LNCaP clone FGC (cell line): ENCODE measurements around the gene TRAF1.

Experiments
- DNase-seq: peaks from one replicate; pipeline ENCODE4 v3.0.0-alpha.2; 2011; ENCODE audit warnings: low read depth
- H3K4me3 ChIP-seq: 2 replicates; pipeline ENCODE4 v1.5.1; 2011; ENCODE audit warnings: mild to moderate bottlenecking, low read depth, low read length, control low read depth
- TF ChIP-seq, protein P1 (sequence below): IDR thresholded peaks from 2 replicates; pipeline ENCODE4 v1.5.1; 2012; ENCODE audit warnings: mild to moderate bottlenecking; ENCODE audit not compliant: control insufficient read depth, insufficient read depth; ENCODE audit errors: extremely low read depth

Gene TRAF1

DNA sequence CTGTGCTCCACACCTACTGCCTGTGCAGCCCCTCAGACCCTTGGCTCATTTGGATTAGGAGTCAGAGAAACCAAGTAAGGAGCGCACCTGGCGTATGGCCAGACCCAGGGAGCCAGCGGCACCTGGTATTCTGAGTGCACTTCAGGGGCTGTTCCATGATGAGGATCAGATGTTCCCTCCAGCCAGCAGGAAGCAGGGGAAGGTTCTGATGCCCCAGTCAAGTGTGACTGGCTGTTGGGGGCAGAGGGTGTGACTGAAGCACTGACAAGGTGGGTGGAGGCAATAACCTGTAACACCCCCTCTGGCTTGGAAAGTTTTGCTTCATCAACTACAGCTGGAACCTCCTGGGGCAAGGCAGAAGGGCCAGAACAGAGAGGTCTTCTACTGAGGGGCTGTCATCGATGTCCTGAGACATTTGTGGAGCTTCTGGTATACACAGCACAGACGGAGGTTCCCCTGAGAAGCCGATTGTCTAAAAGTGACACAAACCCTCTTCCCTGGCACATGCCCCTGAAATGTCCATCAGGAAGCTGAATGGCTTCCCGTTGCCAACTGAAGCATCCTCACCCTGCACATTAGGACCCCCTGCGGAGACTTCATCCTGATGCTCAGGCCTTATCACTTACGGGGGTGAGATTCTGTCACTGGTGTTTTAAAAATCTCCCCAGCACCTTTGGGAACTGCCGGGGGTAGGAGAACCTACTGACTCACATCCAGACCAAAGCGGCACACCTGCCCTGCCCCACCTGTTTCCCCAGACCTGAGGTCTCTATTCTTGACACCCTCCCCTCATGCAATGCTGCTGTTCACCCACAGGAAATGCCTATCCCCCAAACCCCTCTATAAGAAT lies 21.1 kb downstream of the TRAF1 start:
- TF ChIP-seq, protein P1, sequence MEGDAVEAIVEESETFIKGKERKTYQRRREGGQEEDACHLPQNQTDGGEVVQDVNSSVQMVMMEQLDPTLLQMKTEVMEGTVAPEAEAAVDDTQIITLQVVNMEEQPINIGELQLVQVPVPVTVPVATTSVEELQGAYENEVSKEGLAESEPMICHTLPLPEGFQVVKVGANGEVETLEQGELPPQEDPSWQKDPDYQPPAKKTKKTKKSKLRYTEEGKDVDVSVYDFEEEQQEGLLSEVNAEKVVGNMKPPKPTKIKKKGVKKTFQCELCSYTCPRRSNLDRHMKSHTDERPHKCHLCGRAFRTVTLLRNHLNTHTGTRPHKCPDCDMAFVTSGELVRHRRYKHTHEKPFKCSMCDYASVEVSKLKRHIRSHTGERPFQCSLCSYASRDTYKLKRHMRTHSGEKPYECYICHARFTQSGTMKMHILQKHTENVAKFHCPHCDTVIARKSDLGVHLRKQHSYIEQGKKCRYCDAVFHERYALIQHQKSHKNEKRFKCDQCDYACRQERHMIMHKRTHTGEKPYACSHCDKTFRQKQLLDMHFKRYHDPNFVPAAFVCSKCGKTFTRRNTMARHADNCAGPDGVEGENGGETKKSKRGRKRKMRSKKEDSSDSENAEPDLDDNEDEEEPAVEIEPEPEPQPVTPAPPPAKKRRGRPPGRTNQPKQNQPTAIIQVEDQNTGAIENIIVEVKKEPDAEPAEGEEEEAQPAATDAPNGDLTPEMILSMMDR = no peak
- no peak for DNase-seq
- no peak overlapping the region for H3K4me3 ChIP-seq

DNA sequence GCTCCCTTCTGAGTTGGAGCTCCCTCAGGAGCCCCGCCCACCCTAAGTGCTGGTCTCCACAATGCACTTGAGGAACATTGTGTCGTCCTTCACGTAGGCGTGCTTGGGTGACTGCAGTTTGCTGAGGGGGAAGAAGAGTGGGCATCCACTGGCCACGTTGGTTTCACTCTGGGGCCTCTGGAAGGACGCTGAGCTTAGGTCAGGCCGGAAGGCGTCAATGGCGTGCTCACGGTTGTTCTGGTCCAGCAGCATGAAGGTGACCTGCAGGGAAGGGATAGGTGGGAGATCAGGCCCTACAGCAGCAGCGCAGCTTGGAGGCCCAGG lies 21.7 kb downstream of the TRAF1 start:
- TF ChIP-seq, protein P1 = no peak
- no peak for DNase-seq
- no peak overlapping the region for H3K4me3 ChIP-seq

DNA sequence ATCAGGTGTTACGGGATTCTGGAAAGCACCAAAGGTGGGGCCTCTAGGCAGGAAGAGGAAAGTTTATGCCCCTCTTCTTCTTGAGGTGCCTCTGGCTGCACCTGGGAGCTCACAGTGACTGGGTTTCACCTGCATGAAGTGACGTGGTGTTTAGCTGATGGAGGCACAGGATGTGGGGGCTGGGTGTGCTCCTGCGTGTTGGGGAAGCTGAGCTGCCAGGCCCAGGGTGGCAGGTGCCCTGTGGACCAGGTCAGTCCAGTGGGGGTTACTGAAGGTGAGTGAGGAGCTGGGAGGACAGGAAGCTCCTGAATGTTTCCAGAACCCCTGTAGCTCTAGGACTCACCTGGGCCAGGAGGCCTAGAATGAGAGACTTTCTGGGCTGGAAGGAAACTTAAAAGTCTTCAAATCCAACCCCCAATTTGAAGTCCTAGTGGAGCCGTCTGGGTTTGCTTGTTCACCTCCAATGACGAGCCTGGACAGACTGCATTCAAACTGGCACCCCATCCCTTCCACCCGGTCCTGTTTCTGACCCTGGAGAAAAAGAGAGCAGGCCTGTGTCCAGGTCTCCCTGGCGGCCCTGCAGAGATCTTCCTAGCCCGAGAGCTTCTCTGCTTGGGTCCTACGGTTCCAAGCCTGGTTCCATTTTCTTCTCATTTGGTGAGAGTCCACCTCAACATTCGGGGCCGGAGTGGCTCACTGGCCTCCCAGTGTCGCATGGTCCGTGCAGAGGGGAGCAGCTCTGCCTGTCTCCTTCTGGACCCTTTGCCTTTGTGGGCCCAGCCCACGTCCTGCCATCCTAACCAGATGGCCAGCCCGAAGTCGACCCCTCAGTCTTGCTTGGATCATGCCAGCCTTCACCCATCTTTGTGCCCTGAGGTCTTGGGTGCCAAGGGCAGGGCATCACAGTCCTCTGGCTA lies 22.3 kb downstream of the TRAF1 start:
- no peak for DNase-seq
- TF ChIP-seq, protein P1 = no peak
- no peak overlapping the region for H3K4me3 ChIP-seq

DNA sequence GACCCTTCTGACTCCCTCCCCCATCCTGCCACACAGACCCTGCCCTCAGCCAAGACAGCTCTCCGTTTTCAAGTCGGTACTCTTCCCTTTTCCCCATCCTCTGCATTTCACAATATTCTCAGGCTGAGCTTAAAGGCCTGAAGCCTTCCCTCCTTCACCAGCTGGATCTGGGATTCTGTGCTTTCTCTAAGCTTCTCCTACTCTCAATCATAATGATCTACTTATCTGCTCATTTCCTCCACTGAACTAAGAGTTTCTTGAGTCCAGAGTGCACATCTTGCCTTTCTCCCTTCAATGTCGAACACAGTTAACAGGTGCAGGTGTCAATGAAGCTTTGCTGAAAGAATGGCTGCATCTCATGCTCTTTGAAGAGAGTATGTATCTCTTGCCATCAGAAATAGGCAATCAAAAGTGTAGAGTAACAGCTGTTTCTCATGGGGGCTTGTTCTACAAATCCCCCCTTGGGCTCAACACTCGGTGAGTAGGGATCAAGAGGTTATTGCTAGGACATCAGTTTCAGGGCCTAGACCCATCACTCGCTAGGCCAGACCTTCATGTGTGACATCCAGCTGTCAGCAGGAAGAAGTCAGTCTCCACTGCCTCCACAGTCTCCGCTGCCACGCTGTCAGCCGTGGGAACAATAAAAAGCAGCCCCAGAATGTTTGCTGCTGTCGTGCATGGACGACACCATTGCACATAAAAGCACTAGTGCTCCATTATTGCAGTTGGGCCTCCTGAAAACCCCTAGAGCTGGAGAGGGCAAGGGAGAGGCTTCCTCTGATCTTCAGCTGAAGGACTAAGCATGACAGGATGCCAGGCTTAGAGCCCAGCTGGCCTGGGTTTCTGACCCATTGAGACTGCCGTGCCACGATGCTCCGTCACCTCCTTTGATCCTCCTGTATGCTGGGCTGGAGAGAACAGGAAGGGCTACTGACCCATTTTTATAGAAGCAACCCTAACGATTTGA lies 23.7 kb downstream of the TRAF1 start:
- no peak for DNase-seq
- TF ChIP-seq, protein P1 = no peak
- no peak overlapping the region for H3K4me3 ChIP-seq

DNA sequence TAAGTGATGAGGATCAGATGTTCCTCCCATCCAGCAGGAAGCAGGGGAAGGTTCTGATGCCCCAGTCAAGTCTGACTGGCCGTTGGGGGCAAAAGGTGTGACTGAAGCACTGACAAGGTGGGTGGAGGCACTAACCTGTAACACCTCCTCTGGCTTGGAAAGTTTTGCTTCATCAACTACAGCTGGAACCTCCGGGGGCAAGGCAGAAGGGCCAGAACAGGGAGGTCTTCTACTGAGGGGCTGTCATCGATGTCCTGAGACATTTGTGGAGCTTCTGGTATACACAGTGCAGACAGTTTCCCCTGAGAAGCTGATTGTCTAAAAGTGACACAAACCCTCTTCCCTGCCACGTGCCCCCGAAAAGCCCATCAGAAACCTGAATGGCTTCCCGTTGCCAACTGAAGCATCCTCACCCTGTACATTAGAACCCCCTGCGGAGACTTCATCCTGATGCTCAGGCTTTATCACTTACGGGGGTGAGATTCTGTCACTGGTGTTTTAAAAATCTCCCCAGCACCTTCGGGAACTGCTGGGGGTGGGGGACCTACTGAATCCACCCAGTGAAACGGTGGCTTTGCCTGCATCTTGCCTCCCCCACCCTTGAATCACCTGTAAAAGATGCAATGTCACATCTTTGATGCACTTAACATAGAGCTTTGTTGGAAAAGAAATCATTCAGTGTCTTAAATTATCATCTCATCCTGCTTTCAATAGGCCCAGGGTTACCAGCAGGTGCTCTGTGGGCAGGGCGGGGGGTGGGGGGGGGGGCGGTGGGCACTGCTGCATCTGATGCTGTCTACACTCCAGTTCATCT lies 24.6 kb downstream of the TRAF1 start:
- H3K4me3 ChIP-seq = no peak overlapping the region
- DNase-seq = no peak
- TF ChIP-seq, protein P1 = no peak
